GM21723 (cell line): ENCODE results near the gene BMPR1B.
"Not testable (repeated sequence)": the region's sequence is repeated elsewhere in the genome, so short reads cannot be mapped to it uniquely, and the experiment has no call there.

ENCODE experiments used
- ATAC-seq: cut with Tn5 transposase; IDR thresholded peaks from one replicate; pipeline ENCODE4 v1.9.1; 2021; ENCODE audit warnings: mild to moderate bottlenecking, moderate library complexity; ENCODE audit not compliant: unreplicated experiment

Gene BMPR1B

DNA sequence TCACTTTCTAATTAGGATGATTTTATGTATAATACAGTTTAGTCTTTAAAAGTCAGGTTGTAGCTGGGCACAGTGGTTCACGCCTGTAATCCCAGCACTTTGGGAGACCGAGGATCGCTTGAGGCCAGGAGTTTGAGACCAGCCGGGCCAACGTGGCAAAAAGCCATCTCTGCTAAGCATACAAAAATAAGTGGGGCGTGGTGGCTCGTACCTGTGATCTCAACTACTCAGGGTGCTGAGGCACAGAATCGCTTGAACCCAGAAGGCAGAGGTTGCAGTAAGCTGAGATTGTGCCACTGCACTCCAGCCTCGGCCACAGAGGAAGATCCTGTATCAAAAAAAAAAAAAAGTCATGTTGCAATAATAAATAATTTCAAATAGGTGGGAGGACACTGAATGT lies 364.2 kb downstream of the BMPR1B start:
- no peak for ATAC-seq

DNA sequence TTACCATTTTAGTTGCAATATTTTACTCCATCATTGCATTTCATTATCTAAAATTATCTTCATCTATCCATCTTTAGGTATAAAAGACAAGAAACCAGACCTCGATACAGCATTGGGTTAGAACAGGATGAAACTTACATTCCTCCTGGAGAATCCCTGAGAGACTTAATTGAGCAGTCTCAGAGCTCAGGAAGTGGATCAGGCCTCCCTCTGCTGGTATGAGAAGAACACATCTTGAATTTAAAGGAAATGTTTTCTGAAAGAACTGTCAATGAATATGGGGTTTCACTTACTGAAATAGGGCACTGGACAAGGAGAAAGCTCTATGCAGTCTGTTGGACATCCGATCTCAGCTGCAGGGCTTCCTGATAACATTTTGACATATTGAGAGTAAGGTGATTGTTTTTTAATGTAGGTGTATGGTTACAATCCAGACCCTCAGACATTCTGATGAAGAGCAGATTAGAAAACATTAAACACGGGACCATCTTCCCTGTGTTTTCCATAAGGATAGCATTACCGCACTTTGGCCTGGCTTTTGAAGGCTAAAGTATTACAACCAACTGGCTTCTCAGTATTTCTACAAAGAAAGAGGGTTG lies 367.2 kb downstream of the BMPR1B start:
- no peak for ATAC-seq

DNA sequence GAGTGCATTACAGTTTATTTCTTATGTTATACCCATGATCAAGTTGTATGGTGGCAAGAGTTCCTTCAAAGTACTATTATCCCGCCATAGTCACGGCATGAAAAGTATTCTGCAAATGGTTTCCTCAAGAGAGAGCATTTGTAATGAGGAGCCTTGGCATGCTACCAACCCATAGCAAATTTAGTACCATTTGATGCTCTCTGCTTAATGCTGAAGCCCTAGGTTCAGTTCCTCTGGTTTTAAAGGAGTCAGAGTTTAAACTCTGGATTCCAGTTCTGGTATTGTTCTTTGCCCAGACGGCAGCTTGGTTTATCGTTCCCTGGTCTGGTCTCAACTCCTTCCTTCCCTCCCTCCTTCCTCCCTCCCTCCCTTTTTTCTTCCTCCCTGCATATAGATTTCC lies 371.3 kb downstream of the BMPR1B start:
- ATAC-seq = no peak

DNA sequence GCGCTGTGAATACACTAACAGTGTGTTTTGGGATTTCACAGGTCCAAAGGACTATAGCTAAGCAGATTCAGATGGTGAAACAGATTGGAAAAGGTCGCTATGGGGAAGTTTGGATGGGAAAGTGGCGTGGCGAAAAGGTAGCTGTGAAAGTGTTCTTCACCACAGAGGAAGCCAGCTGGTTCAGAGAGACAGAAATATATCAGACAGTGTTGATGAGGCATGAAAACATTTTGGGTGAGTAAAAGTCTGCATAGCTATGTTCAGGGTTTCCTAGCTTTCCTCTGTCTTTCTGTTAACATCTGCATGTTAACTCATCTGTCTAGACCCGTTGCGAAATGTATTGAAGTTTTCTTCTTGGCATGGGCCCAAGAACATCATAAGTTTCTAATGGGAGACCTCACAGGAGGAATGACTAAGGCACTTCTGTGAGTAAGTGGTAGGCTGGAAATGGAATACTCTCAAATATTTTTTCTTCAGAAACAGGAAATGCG lies 372.1 kb downstream of the BMPR1B start:
- ATAC-seq = no peak

DNA sequence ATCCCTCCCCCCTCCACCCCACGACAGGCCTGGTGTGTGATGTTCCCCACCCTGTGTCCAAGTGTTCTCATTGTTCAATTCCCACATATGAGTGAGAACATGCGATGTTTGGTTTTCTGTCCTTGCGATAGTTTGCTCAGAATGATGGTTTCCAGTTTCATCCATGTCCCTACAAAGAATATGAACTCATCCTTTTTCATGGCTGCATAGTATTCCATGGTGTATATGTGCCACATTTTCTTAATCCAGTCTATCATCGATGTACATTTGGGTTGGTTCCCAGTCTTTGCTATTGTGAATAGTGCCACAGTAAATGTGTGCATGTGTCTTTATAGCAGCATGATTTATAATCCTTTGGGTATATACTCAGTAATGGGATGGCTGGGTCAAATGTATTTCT lies 376.3 kb downstream of the BMPR1B start:
- not testable (repeated sequence) for ATAC-seq

DNA sequence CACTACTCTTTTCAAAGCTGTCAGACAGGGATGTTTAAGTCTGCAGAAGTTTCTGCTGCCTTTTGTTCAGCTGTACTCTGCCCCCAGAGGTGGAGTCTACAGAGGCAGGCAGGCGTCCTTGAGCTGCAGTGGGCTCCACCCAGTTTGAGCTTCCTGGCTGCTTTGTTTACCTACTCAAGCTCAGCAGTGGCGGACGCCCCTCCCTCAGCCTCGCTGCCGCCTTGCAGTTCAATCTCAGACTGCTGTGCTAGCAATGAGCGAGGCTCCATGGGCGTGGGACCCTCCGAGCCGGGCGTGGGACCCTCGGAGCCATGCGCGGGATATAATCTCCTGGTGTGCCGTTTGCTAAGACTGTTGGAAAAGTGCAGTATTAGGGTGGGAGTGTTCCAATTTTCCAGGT lies 381.7 kb downstream of the BMPR1B start:
- not testable (repeated sequence) for ATAC-seq

DNA sequence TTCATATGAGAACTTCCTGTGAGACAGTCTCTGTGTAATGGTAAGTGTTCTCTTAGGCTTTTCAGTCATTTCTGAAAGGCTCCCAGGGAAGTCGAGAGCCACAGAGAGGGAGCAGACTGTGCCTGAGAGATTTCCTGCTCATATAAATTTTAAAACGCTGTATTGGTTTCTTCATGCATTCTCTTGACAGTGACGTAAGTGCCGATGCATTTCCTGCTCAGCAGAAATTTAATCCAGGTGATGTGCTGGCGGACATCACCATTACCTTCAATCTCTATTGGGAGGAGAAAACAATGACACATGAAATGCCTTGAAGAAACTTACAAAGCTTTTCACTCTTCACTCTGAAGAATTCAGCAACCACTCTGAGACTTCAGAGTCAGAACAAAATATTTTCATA lies 383.6 kb downstream of the BMPR1B start:
- ATAC-seq = no peak

DNA sequence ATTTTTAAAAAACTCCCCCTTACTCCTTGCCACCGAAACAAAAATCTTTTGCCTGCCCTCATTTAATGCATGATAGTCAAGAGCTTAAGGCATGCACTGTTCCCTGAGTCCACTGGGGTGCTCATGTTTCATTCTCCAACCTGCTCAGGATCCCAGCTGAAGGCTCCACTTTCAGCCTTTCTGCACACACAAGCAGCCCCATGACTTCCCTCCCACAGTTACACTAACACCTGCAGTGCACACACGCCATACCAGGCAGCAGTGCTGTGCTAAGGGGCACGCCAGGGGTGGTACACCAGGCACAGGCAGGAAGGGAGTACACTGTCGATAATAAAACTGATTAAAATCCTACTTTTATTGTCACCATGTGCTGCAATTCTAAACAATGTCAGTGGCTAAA lies 385.2 kb downstream of the BMPR1B start:
- ATAC-seq = no peak

DNA sequence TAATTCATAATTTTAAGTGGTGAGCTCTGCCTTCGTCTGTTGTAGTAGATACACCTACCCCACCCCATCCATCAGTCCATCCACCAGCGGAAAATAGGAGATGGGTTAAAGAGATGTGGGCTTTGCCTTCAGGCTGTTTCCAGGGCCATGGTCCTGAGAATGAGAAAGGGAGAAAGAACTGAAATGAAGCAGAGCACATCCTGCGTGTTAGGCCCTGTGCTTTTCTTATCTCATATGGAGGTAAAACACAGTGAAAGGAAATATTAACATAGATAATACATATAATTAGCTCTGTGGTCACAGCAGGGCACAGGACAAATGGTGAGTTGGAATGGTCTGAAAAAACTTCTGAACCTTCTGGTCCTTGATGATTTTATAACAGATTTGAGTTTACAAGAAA lies 393.5 kb downstream of the BMPR1B start:
- ATAC-seq = no peak

DNA sequence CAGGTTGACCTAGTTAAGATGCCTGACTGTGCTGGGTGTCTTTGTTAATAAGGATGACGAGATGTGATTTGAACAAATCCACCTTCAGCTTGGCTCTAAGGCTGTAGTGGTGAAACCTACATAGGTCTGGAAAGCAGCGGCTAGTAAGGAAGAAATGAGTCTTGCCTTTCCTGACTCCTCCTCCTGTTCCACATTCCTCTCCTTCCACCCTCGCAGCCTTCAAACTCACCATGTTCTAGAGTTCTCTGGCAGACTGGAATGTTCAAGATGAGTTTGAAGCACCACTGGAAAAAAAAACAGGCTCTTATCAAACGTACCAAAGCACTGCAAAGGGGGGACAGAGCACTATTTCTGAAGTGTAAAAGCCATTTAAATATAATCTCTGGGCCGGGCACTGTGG lies 395.4 kb downstream of the BMPR1B start:
- no peak for ATAC-seq

DNA sequence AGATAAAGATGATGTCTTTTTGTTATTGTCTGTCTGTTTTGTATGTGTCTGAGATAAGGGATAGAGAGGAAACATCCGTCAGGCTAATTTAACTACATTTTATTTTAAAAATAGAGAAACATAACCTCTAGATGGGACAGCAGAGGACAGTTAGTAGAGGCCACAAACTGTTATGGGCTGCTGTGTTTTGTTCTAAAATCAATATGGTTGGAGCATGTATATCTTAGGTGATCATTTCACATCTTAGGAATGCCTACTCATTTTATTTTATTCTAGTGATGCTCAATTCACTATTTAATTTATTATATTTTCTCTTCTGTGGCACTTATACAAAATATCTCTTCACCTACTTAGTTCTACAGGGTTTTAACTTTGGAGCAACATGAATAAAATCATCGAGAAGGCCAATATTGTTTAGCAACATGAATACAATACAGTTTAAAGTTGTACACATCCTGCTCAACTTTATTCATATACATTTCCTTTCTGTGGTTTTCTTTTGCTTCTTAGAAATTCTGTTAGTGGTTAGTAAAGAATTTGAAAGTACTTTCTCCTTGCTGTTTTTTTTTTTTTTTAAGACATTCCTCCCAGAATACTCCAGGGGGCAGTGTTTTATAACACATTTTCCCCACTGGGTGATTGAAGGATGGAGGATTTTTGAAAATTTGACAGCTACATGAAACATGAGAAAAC lies 398.1 kb downstream of the BMPR1B start:
- ATAC-seq = peak; percentile 76

DNA sequence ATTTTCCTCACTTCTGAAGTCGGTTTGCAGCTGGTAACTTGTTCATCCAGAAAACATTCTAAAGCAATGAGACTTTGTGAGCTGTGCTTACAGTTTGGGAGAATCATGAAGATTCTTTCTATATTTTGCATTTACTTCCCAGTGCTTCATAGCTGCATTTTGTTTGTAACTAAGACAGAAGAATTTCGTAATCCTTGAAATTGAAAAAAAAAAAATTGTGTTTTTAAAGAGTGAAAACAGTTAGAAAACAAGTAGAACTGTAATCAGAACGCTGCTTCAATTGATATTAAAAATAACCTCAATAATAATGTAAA lies 398.7 kb downstream of the BMPR1B start:
- ATAC-seq = no peak

DNA sequence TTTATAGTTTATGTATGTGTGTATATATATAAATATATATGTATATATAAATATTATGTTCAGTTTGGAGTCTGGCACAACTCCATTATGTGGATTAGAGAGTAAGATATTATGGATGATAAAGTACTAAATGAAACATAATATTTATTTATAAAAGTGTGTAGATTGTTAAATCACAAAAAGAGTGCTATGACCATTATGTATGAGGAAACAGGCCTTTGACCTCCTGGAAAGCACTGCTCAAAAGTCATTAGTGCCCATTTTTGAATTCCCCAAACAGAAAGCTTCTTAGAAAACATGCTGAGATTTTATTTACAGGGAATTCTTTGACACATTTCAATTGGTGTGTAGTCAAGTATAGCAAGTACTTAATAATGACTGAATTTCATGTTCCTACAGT lies 399.8 kb downstream of the BMPR1B start:
- ATAC-seq = no peak

DNA sequence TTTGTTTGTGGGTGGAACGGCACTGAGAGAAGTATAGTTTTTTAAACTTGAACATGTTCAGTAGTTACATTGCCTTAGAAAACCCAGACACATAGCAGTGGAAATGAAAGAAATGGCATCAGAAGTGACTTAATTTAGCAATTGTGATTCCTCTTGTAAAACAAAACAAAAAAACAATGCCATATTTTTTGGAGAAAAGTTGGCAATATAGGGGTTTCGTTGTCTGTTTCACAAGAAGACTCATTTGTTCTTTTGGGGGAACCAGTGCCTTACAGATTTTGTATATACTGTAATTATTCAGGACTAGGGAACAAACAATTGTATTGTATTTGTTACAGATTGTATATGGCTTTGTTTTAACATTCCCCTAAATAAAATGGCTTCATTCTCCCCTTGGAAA lies 400.3 kb downstream of the BMPR1B start:
- ATAC-seq = no peak

DNA sequence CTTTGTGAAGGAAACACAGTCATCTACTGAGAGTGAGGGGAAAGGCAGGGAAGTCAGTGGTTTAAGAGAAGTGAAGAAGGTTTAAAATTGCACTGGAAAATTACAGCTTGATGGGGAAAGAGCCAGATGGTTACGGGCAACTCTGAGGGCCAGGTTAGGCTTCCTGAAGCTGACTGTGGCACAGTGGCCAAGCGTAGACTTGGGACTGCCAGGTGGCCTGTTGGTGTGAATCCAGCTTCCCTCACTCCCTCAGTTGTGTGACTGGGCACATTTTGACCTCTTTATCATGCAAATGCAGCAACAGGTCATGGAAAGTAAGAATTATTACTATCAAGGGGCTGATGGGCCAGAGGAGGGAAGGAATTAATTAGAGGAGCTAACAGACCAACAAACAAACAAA lies 400.9 kb downstream of the BMPR1B start:
- ATAC-seq = no peak

DNA sequence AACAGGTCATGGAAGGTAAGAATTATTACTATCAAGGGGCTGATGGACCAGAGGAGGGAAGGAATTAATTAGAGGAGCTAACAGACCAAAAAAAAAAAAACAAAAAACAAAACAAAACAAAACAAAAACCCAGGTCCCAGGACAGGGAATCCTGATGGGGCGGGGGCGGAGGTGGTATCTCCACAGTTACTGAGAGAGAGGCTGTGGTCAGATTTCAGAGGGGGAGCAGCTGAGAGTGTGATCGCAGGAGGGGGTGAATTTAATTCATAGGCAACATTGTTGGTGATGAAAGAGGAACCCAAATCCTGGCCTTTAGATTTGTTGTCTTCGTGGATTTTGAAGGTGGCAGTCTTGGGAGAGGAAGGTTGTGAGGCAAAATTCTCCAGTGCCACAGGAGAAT lies 401.6 kb downstream of the BMPR1B start:
- ATAC-seq = no peak

DNA sequence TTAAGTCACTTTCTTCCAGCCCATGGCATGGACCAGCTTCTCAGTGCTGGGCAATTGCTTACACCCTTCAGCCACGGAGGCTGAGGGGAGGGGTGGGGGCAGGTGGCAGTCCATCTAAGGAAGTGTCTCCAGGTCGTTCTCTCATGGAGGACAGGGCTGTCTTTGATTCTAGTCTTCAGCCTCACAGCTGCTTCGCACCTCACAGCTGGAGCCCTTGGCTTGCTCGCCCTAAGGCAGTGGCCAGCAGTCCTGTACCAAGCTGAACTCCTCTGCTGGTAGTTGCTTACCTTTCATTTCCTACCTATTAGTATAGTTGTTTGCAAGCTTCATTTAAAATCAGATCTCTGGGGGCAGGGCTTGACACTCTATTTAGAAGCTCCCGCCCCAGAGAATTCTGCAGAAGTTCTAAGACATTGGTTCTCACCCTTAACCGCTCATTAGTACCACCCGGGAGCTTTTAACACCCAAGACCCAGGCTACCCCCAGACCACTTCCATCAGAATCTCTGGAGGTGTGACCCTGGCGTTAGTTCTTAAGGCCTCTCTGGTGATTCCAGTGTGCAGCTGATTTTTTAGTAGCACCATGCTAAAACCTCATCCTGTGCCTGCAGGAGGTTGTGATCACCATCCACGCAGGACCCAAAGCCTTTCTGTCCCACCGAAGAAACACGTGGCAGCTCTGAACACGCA lies 404.2 kb downstream of the BMPR1B start:
- ATAC-seq = no peak

DNA sequence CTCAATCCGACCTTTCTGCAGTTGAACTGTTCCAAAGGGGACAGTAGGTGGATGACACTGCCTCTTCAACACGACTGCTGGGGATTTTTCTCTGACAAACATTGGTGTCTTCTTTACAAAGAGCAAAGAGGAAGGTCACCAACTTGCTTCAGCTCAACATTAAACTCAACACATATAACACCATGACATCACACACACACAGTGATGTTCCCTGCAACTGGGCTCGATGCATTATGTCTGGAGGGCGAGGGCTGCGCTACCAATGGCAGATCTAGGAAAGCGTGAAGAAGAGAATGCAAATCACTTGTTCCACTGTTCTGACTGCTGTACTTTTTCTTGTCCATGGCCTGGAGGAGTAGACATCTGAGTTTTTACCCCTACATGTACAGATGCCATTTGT lies 405.1 kb downstream of the BMPR1B start:
- no peak for ATAC-seq

DNA sequence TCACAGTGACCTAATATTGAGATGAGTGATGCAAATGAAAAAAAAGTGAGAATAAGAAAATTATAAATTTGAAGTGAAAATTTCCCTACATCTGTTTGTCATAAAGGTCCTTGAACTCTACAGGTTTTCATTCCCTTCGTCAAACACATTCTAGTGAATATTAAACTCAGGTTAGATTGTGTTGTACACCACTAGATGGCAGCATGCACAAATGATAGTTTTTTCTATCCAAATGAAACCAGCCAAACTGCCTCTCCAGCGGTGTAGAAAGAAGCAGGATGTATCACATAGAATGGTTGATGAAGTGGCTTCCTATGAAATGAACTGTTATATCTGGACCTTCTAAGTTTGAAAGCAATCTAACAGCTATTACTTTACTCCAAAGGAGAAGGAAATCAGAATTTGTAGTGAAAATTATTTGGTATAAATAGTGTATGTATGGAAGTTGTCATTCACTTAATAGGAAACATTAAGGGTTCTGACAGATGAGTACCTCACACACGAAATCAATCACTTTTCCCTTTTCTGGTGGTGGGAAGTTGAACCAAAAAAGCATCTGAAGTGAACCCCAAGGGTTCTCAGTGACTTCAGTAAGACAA lies 408.3 kb downstream of the BMPR1B start:
- peak; percentile 87 for ATAC-seq

DNA sequence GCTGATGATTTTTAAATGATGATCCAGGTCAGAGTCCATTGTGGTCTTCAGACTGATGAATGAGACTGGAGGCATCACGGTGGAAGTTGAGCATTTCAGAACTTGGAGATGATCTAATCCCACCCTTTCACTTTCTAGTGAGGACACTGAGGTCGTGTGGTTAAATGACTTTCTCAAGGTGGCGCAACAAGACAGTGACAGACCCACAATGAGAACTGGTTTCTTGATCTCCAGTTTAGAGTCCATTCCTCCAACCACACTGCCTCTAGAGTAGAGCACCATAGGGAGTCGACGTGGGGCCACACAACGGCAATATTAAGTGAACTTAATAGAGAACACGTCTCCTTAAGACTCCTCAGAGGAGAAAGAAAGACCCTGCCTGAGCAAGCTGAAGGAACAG lies 410.1 kb downstream of the BMPR1B start:
- no peak for ATAC-seq

DNA sequence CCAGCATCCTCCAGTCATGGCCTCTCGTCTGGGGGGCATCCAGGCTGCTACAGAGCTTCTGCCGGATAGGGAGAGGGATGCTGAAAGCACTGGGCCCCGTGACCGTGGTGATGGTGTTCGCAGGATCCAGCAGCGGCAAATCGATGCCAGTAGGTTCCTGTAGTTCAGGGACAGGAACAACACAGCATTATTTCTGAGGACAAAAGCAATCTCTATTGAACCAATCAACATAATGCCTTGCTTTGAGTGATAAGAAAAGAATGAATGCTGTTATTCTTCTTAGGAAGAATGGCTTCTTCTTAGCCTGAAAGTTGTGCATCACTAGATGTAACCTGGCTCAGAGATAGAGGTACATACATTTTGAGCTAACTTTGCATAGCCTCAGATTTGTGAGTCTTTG lies 412.4 kb downstream of the BMPR1B start:
- no peak for ATAC-seq

DNA sequence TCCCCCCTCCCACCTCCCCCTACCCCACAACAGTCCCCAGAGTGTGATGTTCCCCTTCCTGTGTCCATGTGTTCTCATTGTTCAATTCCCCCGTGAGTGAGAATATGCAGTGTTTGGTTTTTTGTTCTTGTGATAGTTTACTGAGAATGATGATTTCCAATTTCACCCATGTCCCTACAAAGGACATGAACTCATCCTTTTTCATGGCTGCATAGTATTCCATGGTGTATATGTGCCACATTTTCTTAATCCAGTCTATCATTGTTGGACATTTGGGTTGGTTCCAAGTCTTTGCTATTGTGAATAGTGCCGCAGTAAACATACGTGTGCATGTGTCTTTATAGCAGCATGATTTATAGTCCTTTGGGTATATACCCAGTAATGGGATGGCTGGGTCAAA lies 413.6 kb downstream of the BMPR1B start:
- ATAC-seq = not testable (repeated sequence)
